HCT116 (cell line): Measurements from ENCODE around the gene MAP4. TPM values are rescaled to one million over a fixed set of nuclear protein-coding genes. Genes with fewer than 3 reads are reported as not detected.

ENCODE experiments used
- ATAC-seq: fragments of 200-7000 bp; cut with Tn5 transposase; 2 replicates; pipeline ENCODE4 v1.9.1; 2020; ENCODE audit warnings: mild to moderate bottlenecking, moderate library complexity
- BruUV-seq: library from RNA; stranded (reverse); fragments of 400-500 nt; replicated peaks from 2 replicates; lab custom pipeline; 2021; lab: Mats Ljungman, UMichigan
- CTCF ChIA-PET: fragments of 300-600 bp; sonication (Branson Sonifier 250); formaldehyde crosslinking; loops from one replicate; lab custom pipeline; 2021; ENCODE audit warnings: antibody characterized with exemption; lab: Charles Lee
- POLR2A ChIA-PET: fragments of 300-600, 350-600 bp; sonication (Branson Sonifier 250); formaldehyde crosslinking; loops from one replicate; lab custom pipeline; 2021; ENCODE audit warnings: antibody characterized with exemption; lab: Charles Lee
- RAD21 ChIA-PET, 2 experiments: fragments of 300-600 bp; sonication (Branson Sonifier 250); formaldehyde crosslinking; loops; one replicate each; lab custom pipeline; 2023; ENCODE audit warnings: low total read pairs in 2 of 2; ENCODE audit not compliant: uncharacterized antibody in 2 of 2, unreplicated experiment in 2 of 2, low non-redundant PET in 1 of 2; lab: Charles Lee
- DNase-seq: peaks from one replicate; pipeline ENCODE4 v3.0.0-alpha.2; 2010; ENCODE audit warnings: low read depth, low spot score
- H2AFZ ChIP-seq: fragments of 200-600 bp; shearing (Covaris generic), sonication (generic); 2 replicates; pipeline ENCODE4 v1.6.1; 2017; ENCODE audit warnings: low read depth, mixed run types, mixed read lengths, antibody characterized with exemption, low read length; ENCODE audit not compliant: poor library complexity, severe bottlenecking
- H3K27ac ChIP-seq: 2 replicates; pipeline ENCODE4 v1.5.1; 2012; ENCODE audit warnings: low read depth, low read length
- H3K27me3 ChIP-seq: fragments of 200-600 bp; sonication (generic); 2 replicates; pipeline ENCODE4 v1.6.1; 2016; ENCODE audit warnings: mixed run types, low read length, mixed read lengths; ENCODE audit not compliant: insufficient read depth
- H3K36me3 ChIP-seq, 2 experiments: fragments of 200-500 bp in 1 of 2; fragments of 200-600 bp in 1 of 2; sonication (Bioruptor generic) in 1 of 2; sonication (generic) in 1 of 2; 2 replicates each; pipeline versions ENCODE4 v1.5.1 to v1.6.1; 2014 to 2016; ENCODE audit warnings: low read length in 2 of 2, inconsistent platforms in 1 of 2, mixed read lengths in 1 of 2, mixed run types in 1 of 2; ENCODE audit not compliant: insufficient read depth in 2 of 2, control insufficient read depth in 1 of 2
- H3K4me1 ChIP-seq, 2 experiments: fragments of 200-600 bp in 1 of 2; sonication (generic) in 1 of 2; 2 replicates each; pipeline versions ENCODE4 v1.5.1 to v1.6.1; 2012 to 2017; ENCODE audit warnings: low read length in 2 of 2, inconsistent platforms in 1 of 2, mild to moderate bottlenecking in 1 of 2, mixed read lengths in 1 of 2, mixed run types in 1 of 2, moderate library complexity in 1 of 2; ENCODE audit not compliant: insufficient read depth in 2 of 2, control insufficient read depth in 1 of 2
- H3K4me2 ChIP-seq: fragments of 200-600 bp; sonication (generic); 2 replicates; pipeline ENCODE4 v1.6.1; 2017; ENCODE audit warnings: mixed run types, low read length, mixed read lengths
- H3K4me3 ChIP-seq, 2 experiments: fragments of 200-600 bp in 1 of 2; sonication (generic) in 1 of 2; replicated peaks in 1 of 2; 2 replicates each; pipeline ENCODE4 v1.5.1; 2011 to 2016; ENCODE audit warnings: low read length in 2 of 2, control low read depth in 1 of 2, low read depth in 1 of 2, mild to moderate bottlenecking in 1 of 2, mixed read lengths in 1 of 2, mixed run types in 1 of 2
- H3K79me2 ChIP-seq: fragments of 200-600 bp; sonication (generic); 2 replicates; pipeline ENCODE4 v1.6.1; 2017; ENCODE audit warnings: mild to moderate bottlenecking, mixed run types, low read length, moderate library complexity, mixed read lengths; ENCODE audit not compliant: insufficient read depth
- H3K9ac ChIP-seq: fragments of 200-600 bp; sonication (generic); 2 replicates; pipeline ENCODE4 v1.6.1; 2016; ENCODE audit warnings: low read length, mixed read lengths
- H3K9me2 ChIP-seq: fragments of 200-600 bp; sonication (generic), shearing (Covaris generic); 2 replicates; pipeline ENCODE4 v1.6.1; 2017; ENCODE audit warnings: mixed run types, mild to moderate bottlenecking, moderate library complexity; ENCODE audit not compliant: insufficient read depth
- H3K9me3 ChIP-seq, 2 experiments: fragments of 200-500 bp in 1 of 2; fragments of 200-600 bp in 1 of 2; sonication (Bioruptor generic) in 1 of 2; sonication (generic) in 1 of 2; 2 replicates each; pipeline ENCODE4 v1.6.1; 2014 to 2017; ENCODE audit warnings: low read length in 2 of 2, mixed read lengths in 2 of 2, inconsistent platforms in 1 of 2, low read depth in 1 of 2, mild to moderate bottlenecking in 1 of 2, mixed run types in 1 of 2, moderate library complexity in 1 of 2; ENCODE audit not compliant: control insufficient read depth in 1 of 2, insufficient read depth in 1 of 2
- H4K20me1 ChIP-seq: fragments of 200-600 bp; sonication (generic), shearing (Covaris generic); 2 replicates; pipeline ENCODE4 v1.6.1; 2017; ENCODE audit warnings: mixed run types, mild to moderate bottlenecking, moderate library complexity; ENCODE audit not compliant: insufficient read depth
- ATF3 ChIP-seq: IDR thresholded peaks from 2 replicates; pipeline ENCODE4 v1.6.1; 2012
- CBX3 ChIP-seq: IDR thresholded peaks from 2 replicates; pipeline ENCODE4 v1.6.1; 2012; ENCODE audit warnings: low read depth
- CTCF ChIP-seq, 3 experiments: fragments of 200-600 bp in 1 of 3; sonication (generic) in 1 of 3; IDR thresholded peaks in 2 of 3; conservative IDR thresholded peaks in 1 of 3; 2 replicates each; pipeline ENCODE4 v1.5.1; 2012 to 2017; ENCODE audit warnings: low read depth in 2 of 3, low read length in 2 of 3, antibody characterized with exemption in 1 of 3, borderline replicate concordance in 1 of 3, control low read depth in 1 of 3, mild to moderate bottlenecking in 1 of 3, mixed read lengths in 1 of 3, mixed run types in 1 of 3, moderate library complexity in 1 of 3; ENCODE audit not compliant: insufficient read depth in 1 of 3
- EZH2phosphoT487 ChIP-seq: fragments of 200-600 bp; IDR thresholded peaks from 2 replicates; pipeline ENCODE4 v1.6.1; 2018; ENCODE audit warnings: antibody characterized with exemption, borderline replicate concordance
- FOSL1 ChIP-seq: IDR thresholded peaks from 2 replicates; pipeline ENCODE4 v1.6.1; 2012; ENCODE audit warnings: low read depth
- JUND ChIP-seq: IDR thresholded peaks from 2 replicates; pipeline ENCODE4 v1.6.1; 2012
- MAX ChIP-seq: IDR thresholded peaks from 2 replicates; pipeline ENCODE4 v1.6.1; 2012
- POLR2A ChIP-seq: IDR thresholded peaks from 2 replicates; pipeline ENCODE4 v1.7.0; 2011; ENCODE audit warnings: borderline replicate concordance; ENCODE audit not compliant: insufficient read depth, insufficient read length; ENCODE audit errors: extremely low read depth
- POLR2AphosphoS5 ChIP-seq: IDR thresholded peaks from 2 replicates; pipeline ENCODE4 v1.6.1; 2011; ENCODE audit warnings: mild to moderate bottlenecking, low read depth, low read length, moderate library complexity
- RAD21 ChIP-seq: IDR thresholded peaks from 2 replicates; pipeline ENCODE4 v1.6.1; 2012; ENCODE audit warnings: low read depth, mild to moderate bottlenecking
- REST ChIP-seq: IDR thresholded peaks from 2 replicates; pipeline ENCODE4 v1.6.1; 2012; ENCODE audit warnings: low read depth
- SIN3A ChIP-seq: IDR thresholded peaks from 2 replicates; pipeline ENCODE4 v1.6.1; 2012; ENCODE audit warnings: low read depth
- SRF ChIP-seq: IDR thresholded peaks from 2 replicates; pipeline ENCODE4 v1.6.1; 2012; ENCODE audit warnings: low read depth
- YY1 ChIP-seq: IDR thresholded peaks from 2 replicates; pipeline ENCODE4 v1.6.1; 2011; ENCODE audit warnings: low read length, low read depth, moderate library complexity, mild to moderate bottlenecking; ENCODE audit not compliant: insufficient replicate concordance; ENCODE audit errors: extremely low read depth
- ZBTB33 ChIP-seq: IDR thresholded peaks from 2 replicates; pipeline ENCODE4 v1.6.1; 2011; ENCODE audit warnings: mild to moderate bottlenecking, low read length, moderate library complexity; ENCODE audit not compliant: insufficient replicate concordance; ENCODE audit errors: extremely low read depth
- ZFX ChIP-seq: fragments of 450-650 bp; IDR thresholded peaks from 2 replicates; pipeline ENCODE4 v1.6.1; 2017
- ZNF274 ChIP-seq: fragments of 200-500 bp; sonication (Bioruptor generic); IDR thresholded peaks from 2 replicates; pipeline ENCODE4 v1.6.1; 2014; ENCODE audit warnings: mild to moderate bottlenecking, low read depth, low read length, inconsistent platforms
- intact Hi-C: fragments of 100-400 bp; cut with micrococcal nuclease; formaldehyde crosslinking; loops from 2 replicates; pipeline ENCODE4 v1.10.0; 2022
- total RNA-seq: library from RNA; stranded (reverse); gene quantifications from one replicate; pipeline ENCODE4 v1.2.1, GENCODE V29; 2021; ENCODE audit not compliant: unreplicated experiment

Gene MAP4
- total RNA-seq, 1 experiment from 2014 or later, result 200 TPM

GRCh38 chr3:47825590-47825989 lies 190.6 kb downstream of the MAP4 start:
- Histone ChIP-seq H3K9me2 (no peaks in the 10 kb centered on the region), H2AFZ (no peak overlapping the region), H3K9me3 (no peaks in the 10 kb centered on the region), H3K4me3 (peak overlapping the region; percentile 85 to 86), H3K79me2 (peaks cover 51% of the 10 kb centered on the region), H3K36me3 (peaks cover 24 to 25% of the 10 kb centered on the region in 2 experiments; a peak in 3 of 4 replicates), H3K9ac (peak overlapping the region; percentile 100), H3K4me2 (peak overlapping the region; percentile 79), H3K27me3 (no peaks in the 10 kb centered on the region), H3K4me1 (peaks cover 10 to 21% of the 10 kb centered on the region in 2 experiments; a peak in 3 of 4 replicates), H4K20me1 (peaks cover 4% of the 10 kb centered on the region; the same call in 1 of the 2 replicates), H3K27ac (peak overlapping the region; percentile 81)
- ATAC-seq (no peak; the same call in 1 of the 2 replicates), DNase-seq (no peak)
- ChIA-PET CTCF (interaction anchor here (1.0 to 2.9 kb wide), 9 partner anchors 10 to 405 kb away, joined by 4 to 20 read pairs (median 6); no protein-coding TSS in a partner anchor), POLR2A (interaction anchor here (1.6 kb wide), 1 partner anchor 263 kb away, joined by 4 read pairs; no protein-coding TSS in a partner anchor), RAD21 (interaction anchor here (0.8 to 1.1 kb wide), 2 partner anchors 12 to 326 kb away, joined by 3 to 5 read pairs; no protein-coding TSS in a partner anchor)
- intact Hi-C loops, result no loop called here
- TF ChIP-seq REST (no peak), ATF3 (no peak), ZFX (no peak), POLR2AphosphoS5 (no peak), YY1 (no peak), SIN3A (no peak), MAX (no peak), RAD21 (no peak), CTCF (IDR thresholded peaks at IDR 0.05 in 2 of 3, conservative IDR thresholded peaks at IDR 0.05 in 1 of 3; ENCODE audit: borderline replicate concordance in 1 of 3, insufficient read depth in 1 of 3, low read depth in 2 of 3, low read length in 2 of 3) (no peak), JUND (no peak), POLR2A (no peak), CBX3 (no peak), FOSL1 (no peak), EZH2phosphoT487 (no peak), ZBTB33 (no peak), ZNF274 (no peak), SRF (no peak)
- no TSS peak for BruUV-seq
